ENCODE data around the gene CAT.
"Not testable (repeated sequence)": the region's sequence is repeated elsewhere in the genome, so short reads cannot be mapped to it uniquely, and the experiment has no call there.

CAT gene

GRCh38 chr11:34438529-34439507 is at the start of gene CAT:
Gene CAT (plus strand): TSS chr11:34438934. CDS start chr11:34439014, 80 bp downstream.
- DNase-seq: peak; percentile 94

GRCh38 chr11:34394771-34395300 is 43.9 kb upstream of the CAT start:
- DNase-seq: no peak

GRCh38 chr11:34395916-34396550 is 42.7 kb upstream of the CAT start:
- no peak for DNase-seq

- no peak for DNase-seq
These were observed 41.6 kb upstream of the CAT start for GRCh38 chr11:34397120-34397519.

- DNase-seq: no peak
These were observed 40.9 kb upstream of the CAT start for GRCh38 chr11:34397811-34398210.

GRCh38 chr11:34403431-34403830 is 35.3 kb upstream of the CAT start:
- DNase-seq: no peak

- no peak for DNase-seq
These were observed 34.5 kb upstream of the CAT start for GRCh38 chr11:34404280-34404679.

GRCh38 chr11:34405079-34405858 is 33.5 kb upstream of the CAT start:
- no peak for DNase-seq

GRCh38 chr11:34406413-34406812 is 32.3 kb upstream of the CAT start:
- DNase-seq: no peak

- no peak for DNase-seq
These were observed 31.5 kb upstream of the CAT start for GRCh38 chr11:34407121-34407813.

- DNase-seq: no peak
These were observed 30.1 kb upstream of the CAT start for GRCh38 chr11:34408580-34409172.

GRCh38 chr11:34411111-34411510 is 27.6 kb upstream of the CAT start:
- no peak for DNase-seq

- DNase-seq: no peak
These were observed 26.9 kb upstream of the CAT start for GRCh38 chr11:34411791-34412190.

GRCh38 chr11:34413263-34413662 is 25.5 kb upstream of the CAT start:
- DNase-seq: no peak

GRCh38 chr11:34415538-34415937 is 23.2 kb upstream of the CAT start:
- DNase-seq: no peak

- no peak for DNase-seq
These were observed 22.6 kb upstream of the CAT start for GRCh38 chr11:34416088-34416487.

GRCh38 chr11:34416766-34417165 is 22.0 kb upstream of the CAT start:
- no peak for DNase-seq

GRCh38 chr11:34417202-34417601 is 21.5 kb upstream of the CAT start:
- DNase-seq: no peak

GRCh38 chr11:34419158-34419557 is 19.6 kb upstream of the CAT start:
- no peak for DNase-seq

- no peak for DNase-seq
These were observed 15.4 kb upstream of the CAT start for GRCh38 chr11:34423300-34423699.

- not testable (repeated sequence) for DNase-seq
These were observed 13.9 kb upstream of the CAT start for GRCh38 chr11:34424826-34425225.

- no peak for DNase-seq
These were observed 13.4 kb upstream of the CAT start for GRCh38 chr11:34425360-34425759.

Data from activated CD4-positive, alpha-beta T cell treated with anti-CD3 and anti-CD28 coated beads for 1 hour (primary cell).